Bronchial epithelial cell (primary cell): ENCODE data around the gene RABGAP1L. TPM values are rescaled to one million over a fixed set of nuclear protein-coding genes. Genes with fewer than 3 reads are reported as not detected.
"Not testable (repeated sequence)": the region's sequence is repeated elsewhere in the genome, so short reads cannot be mapped to it uniquely, and the experiment has no call there.

Experiments used
- DNase-seq: peaks from one replicate; pipeline ENCODE4 v3.0.0-alpha.2; 2010; ENCODE audit warnings: low read depth
- FAIRE-seq: peaks from 2 replicates; lab custom pipeline; 2011; peaks lifted over from hg19 to GRCh38; lab: Jason Lieb, UNC
- H3K27me3 ChIP-seq: 2 replicates; pipeline ENCODE4 v1.5.1; 2011; ENCODE audit warnings: low read length; ENCODE audit not compliant: control insufficient read depth, insufficient read depth
- H3K36me3 ChIP-seq: 2 replicates; pipeline ENCODE4 v1.5.1; 2011; ENCODE audit warnings: low read length; ENCODE audit not compliant: control insufficient read depth, insufficient read depth
- H3K4me3 ChIP-seq: 2 replicates; pipeline ENCODE4 v1.5.1; 2011; ENCODE audit warnings: mild to moderate bottlenecking, low read depth, low read length, control low read depth
- total RNA-seq: library from RNA; depleted of rRNA; stranded (reverse); fragments of >200 nt; gene quantifications from 2 replicates; pipeline ENCODE4 v1.2.1, GENCODE V29; 2014
- TF ChIP-seq, protein P1 (sequence below): IDR thresholded peaks from 2 replicates; pipeline ENCODE4 v1.5.1; 2011; ENCODE audit warnings: mild to moderate bottlenecking, moderate library complexity, low read length, control low read depth, inconsistent platforms; ENCODE audit not compliant: insufficient read depth, severe bottlenecking

The RABGAP1L gene
- total RNA-seq, 1 donor from 2014 or later, result 37.4 TPM

DNA sequence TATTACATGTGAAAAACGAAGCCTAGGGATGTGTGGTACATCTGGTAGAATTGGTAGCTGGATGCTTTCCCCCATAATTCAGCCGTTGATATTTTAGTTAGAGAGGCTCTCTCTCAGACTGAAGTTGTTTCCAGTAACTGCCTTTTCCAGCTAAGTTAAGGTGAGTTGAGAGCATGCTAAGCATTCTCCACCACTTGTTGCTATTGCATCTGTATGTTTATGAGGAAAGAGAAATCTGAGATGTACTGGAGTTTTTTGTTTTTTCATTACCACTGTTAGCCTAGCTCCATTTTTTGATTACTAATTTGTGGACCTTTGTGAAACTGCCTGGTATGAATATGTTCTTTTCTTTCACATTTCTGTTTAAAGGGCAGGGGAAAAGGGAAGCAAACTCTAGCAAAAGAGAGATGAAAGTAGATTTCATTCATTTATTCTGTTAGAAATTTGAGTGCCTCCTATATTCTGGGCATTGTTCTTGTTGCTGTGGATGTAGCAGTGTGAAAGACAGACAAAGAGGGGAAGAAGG lies 650.5 kb downstream of the RABGAP1L start:
- DNase-seq (no peak), FAIRE-seq (no peak)
- TF ChIP-seq, protein P1, sequence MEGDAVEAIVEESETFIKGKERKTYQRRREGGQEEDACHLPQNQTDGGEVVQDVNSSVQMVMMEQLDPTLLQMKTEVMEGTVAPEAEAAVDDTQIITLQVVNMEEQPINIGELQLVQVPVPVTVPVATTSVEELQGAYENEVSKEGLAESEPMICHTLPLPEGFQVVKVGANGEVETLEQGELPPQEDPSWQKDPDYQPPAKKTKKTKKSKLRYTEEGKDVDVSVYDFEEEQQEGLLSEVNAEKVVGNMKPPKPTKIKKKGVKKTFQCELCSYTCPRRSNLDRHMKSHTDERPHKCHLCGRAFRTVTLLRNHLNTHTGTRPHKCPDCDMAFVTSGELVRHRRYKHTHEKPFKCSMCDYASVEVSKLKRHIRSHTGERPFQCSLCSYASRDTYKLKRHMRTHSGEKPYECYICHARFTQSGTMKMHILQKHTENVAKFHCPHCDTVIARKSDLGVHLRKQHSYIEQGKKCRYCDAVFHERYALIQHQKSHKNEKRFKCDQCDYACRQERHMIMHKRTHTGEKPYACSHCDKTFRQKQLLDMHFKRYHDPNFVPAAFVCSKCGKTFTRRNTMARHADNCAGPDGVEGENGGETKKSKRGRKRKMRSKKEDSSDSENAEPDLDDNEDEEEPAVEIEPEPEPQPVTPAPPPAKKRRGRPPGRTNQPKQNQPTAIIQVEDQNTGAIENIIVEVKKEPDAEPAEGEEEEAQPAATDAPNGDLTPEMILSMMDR, result no peak
- Histone ChIP-seq H3K4me3 (no peak overlapping the region), H3K36me3 (no peaks in the 10 kb centered on the region), H3K27me3 (no peaks in the 10 kb centered on the region)

DNA sequence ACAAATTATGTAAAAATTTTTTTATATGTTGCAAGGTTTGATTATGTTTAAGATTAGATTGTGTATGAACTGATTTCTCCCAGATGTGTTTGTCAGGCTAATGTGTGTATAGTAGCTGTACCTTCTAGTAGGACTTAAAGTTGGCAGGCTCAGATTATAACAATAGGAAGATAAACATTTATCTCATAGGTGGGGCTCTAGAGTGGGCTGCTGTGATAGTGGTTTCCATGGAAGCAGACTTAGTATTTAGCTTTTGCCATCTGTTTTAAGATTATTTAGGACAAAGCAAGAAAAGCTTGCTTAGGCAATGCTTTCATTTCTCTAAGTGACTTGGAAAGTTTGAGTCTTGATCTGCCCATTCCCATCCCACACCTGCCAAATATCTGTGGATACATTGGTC lies 652.7 kb downstream of the RABGAP1L start:
- FAIRE-seq, result no peak
- TF ChIP-seq, protein P1, result no peak
- Histone ChIP-seq H3K4me3 (no peak overlapping the region), H3K27me3 (no peaks in the 10 kb centered on the region), H3K36me3 (no peaks in the 10 kb centered on the region)
- DNase-seq, result no peak

DNA sequence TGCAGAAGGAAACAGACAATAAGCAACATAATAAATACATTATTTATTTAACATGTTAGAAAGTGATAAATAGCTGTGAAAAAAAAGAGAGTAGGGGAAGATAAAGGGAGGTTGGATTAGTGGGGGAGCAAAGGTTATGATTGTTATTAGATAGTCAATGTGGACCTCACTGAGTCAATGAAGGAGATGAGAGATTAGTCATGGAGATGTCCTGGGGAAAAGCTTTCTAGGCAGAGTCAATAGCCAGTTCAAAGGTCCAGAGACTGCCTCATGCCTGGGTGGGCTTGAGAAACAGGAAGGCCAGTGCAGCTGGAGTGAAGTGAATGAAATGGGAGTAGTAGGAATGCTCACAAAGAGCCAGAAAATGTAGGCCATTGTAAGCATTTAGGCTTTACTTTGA lies 653.3 kb downstream of the RABGAP1L start:
- DNase-seq (no peak), FAIRE-seq (no peak)
- no peaks in the 10 kb centered on the region for H3K36me3 ChIP-seq
- H3K27me3 ChIP-seq, result no peaks in the 10 kb centered on the region
- TF ChIP-seq, protein P1, result no peak
- H3K4me3 ChIP-seq, result no peak overlapping the region

DNA sequence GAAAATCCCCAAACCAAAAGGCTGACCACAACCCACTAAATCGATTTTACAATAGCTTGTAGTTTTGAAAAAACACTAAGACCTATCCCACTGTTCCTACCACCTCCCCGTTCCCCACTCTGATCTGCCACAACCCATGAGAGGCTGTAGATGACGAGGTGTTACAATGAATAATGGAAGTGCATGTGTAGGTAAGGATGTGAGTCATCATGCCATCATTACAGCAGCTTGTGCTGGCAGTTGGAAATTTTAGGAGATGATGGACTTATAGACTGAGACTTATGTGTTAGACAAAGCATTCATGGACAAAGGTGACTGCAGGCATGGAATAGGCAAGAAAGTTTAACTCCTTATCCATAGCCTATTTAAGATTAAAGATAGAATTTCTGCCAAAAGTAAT lies 655.7 kb downstream of the RABGAP1L start:
- TF ChIP-seq, protein P1, result no peak
- Histone ChIP-seq H3K4me3 (no peak overlapping the region), H3K27me3 (no peaks in the 10 kb centered on the region), H3K36me3 (no peaks in the 10 kb centered on the region)
- DNase-seq (peak; percentile 97), FAIRE-seq (no peak)

DNA sequence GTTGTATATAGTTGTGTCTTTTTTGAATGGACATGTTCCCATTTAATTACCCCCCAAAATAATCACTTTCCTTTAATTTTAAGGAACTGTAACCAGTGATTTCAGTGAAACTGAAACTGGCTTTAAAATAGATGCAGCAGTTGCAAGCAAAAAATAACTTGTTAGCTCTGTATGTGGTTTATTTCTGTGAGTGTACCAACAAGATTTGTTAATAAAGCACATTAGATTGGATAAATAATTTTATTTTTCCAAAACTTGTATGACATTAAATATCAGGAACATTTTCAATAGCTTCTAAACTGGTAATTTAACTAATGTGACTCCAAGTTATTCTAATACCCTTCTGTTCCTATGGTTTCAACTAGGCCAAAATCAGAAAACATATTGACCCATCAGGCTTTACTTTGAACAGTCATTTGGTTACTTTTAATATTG lies 656.2 kb downstream of the RABGAP1L start:
- TF ChIP-seq, protein P1, result no peak
- H3K36me3 ChIP-seq, result no peaks in the 10 kb centered on the region
- no peaks in the 10 kb centered on the region for H3K27me3 ChIP-seq
- FAIRE-seq (no peak), DNase-seq (no peak)
- H3K4me3 ChIP-seq, result no peak overlapping the region

DNA sequence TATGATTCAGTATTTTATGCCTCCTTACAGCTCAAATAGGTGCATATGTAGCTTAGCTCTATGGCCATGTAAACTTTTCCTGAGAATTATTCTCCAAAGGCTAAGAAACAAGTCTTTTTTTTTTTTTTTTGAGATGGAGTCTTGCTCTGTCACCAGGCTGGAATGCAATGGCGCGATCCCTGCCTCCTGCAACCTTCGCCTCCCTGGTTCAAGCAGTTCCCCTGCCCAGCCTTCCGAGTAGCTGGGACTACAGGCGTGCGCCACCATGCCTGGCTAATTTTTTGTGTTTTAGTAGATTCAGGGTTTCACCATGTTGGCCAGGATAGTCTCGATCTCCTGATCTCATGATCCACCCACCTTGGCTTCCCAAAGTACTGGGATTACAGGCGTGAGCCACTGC lies 657.3 kb downstream of the RABGAP1L start:
- H3K4me3 ChIP-seq, H3K27me3 ChIP-seq, FAIRE-seq, H3K36me3 ChIP-seq, DNase-seq: not testable (repeated sequence)
